Measurements from ENCODE around the gene PM20D2.

- TF ChIP-seq CTCF (tag by site-specific recombination; IDR thresholded peaks at IDR 0.05), result no peak; the same call in 1 of the 2 replicates
- TF ChIP-seq PRDM4 (tag by site-specific recombination; IDR thresholded peaks at IDR 0.05), result no peak
- TF ChIP-seq ZNF530 (tag by site-specific recombination; IDR thresholded peaks at IDR 0.05; ENCODE audit: low read depth), result no peak
Measured at GRCh38 chr6:89145091-89145955, 532 bp upstream of the PM20D2 start.
